IMR-90 (cell line): ENCODE results near the gene SLC6A6. TPM values are rescaled to one million over a fixed set of nuclear protein-coding genes. Genes with fewer than 3 reads are reported as not detected.

ENCODE experiments used
- ATAC-seq: fragments of 200-7000 bp; cut with Tn5 transposase; 2 replicates; pipeline ENCODE4 v1.9.1; 2020; ENCODE audit warnings: low read depth, mild to moderate bottlenecking, moderate library complexity
- BruUV-seq: library from RNA; stranded (reverse); fragments of 400-500 nt; replicated peaks from 2 replicates; lab custom pipeline; 2021; lab: Mats Ljungman, UMichigan
- CTCF ChIA-PET: fragments of 300-600 bp; formaldehyde crosslinking; extraction: SDS; loops from one replicate; lab custom pipeline; 2021; ENCODE audit warnings: antibody characterized with exemption; lab: Yijun Ruan, JAX
- POLR2A ChIA-PET: fragments of 300-600 bp; sonication (Branson Sonifier 250); formaldehyde crosslinking; loops from one replicate; lab custom pipeline; 2022; ENCODE audit warnings: antibody characterized with exemption; ENCODE audit not compliant: unreplicated experiment; lab: Charles Lee
- DNase-seq: peaks from one replicate; pipeline ENCODE4 v3.0.0; 2013
- H2AFZ ChIP-seq: replicated peaks from 2 replicates; pipeline ENCODE3; 2013; ENCODE audit warnings: low read length, mild to moderate bottlenecking; ENCODE audit not compliant: poor library complexity
- H2AK5ac ChIP-seq: 2 replicates; pipeline ENCODE4 v1.6.1; 2013; ENCODE audit warnings: low read depth, low read length, inconsistent platforms
- H2AK9ac ChIP-seq: replicated peaks from 2 replicates; pipeline ENCODE3; 2013; ENCODE audit warnings: mild to moderate bottlenecking, low read depth, low read length, moderate library complexity; ENCODE audit not compliant: poor library complexity
- H2BK120ac ChIP-seq: 2 replicates; pipeline ENCODE4 v1.6.1; 2013; ENCODE audit warnings: low read depth, low read length, inconsistent platforms
- H2BK15ac ChIP-seq: 3 replicates; pipeline ENCODE4 v1.6.1; 2013; ENCODE audit warnings: low read depth, low read length, inconsistent platforms
- H2BK20ac ChIP-seq: 2 replicates; pipeline ENCODE4 v1.6.1; 2013; ENCODE audit warnings: low read depth, mild to moderate bottlenecking, inconsistent platforms, low read length, moderate library complexity
- H2BK5ac ChIP-seq: 2 replicates; pipeline ENCODE4 v1.6.1; 2013; ENCODE audit warnings: mild to moderate bottlenecking, low read depth, low read length, inconsistent platforms; ENCODE audit not compliant: poor library complexity, severe bottlenecking
- H3K14ac ChIP-seq: replicated peaks from 2 replicates; pipeline ENCODE4 v1.6.1; 2013; ENCODE audit warnings: low read depth, low read length, inconsistent platforms
- H3K18ac ChIP-seq: 2 replicates; pipeline ENCODE4 v1.6.1; 2013; ENCODE audit warnings: low read depth, low read length, control low read depth
- H3K23ac ChIP-seq: 2 replicates; pipeline ENCODE4 v1.6.1; 2013; ENCODE audit warnings: low read depth, low read length, inconsistent platforms
- H3K27ac ChIP-seq: 2 replicates; pipeline ENCODE4 v1.5.1; 2013; ENCODE audit warnings: mild to moderate bottlenecking, control low read depth, low read length; ENCODE audit not compliant: insufficient read depth
- H3K27me3 ChIP-seq: 2 replicates; pipeline ENCODE4 v1.6.1; 2013; ENCODE audit warnings: low read length; ENCODE audit not compliant: control insufficient read depth, insufficient read depth
- H3K36me3 ChIP-seq: 2 replicates; pipeline ENCODE4 v1.6.1; 2013; ENCODE audit warnings: low read length, mixed read lengths; ENCODE audit not compliant: control insufficient read depth, insufficient read depth
- H3K4ac ChIP-seq: 2 replicates; pipeline ENCODE4 v1.6.1; 2013; ENCODE audit warnings: low read depth, low read length, inconsistent platforms
- H3K4me1 ChIP-seq: 2 replicates; pipeline ENCODE4 v1.6.1; 2013; ENCODE audit warnings: low read length, mixed read lengths; ENCODE audit not compliant: control insufficient read depth, insufficient read depth
- H3K4me2 ChIP-seq: 2 replicates; pipeline ENCODE4 v1.6.1; 2013; ENCODE audit warnings: low read depth, mild to moderate bottlenecking, control low read depth, low read length, moderate library complexity
- H3K4me3 ChIP-seq: 2 replicates; pipeline ENCODE4 v1.5.1; 2013; ENCODE audit warnings: low read depth, mild to moderate bottlenecking, control low read depth, low read length, moderate library complexity; ENCODE audit not compliant: insufficient read depth
- H3K56ac ChIP-seq: 2 replicates; pipeline ENCODE4 v1.6.1; 2013; ENCODE audit warnings: low read length, inconsistent platforms; ENCODE audit not compliant: insufficient read depth; ENCODE audit errors: extremely low read depth
- H3K79me1 ChIP-seq, 2 experiments: 2 replicates each; pipeline ENCODE4 v1.6.1; 2013; ENCODE audit warnings: low read length in 2 of 2, inconsistent platforms in 1 of 2, low read depth in 1 of 2
- H3K9ac ChIP-seq: 2 replicates; pipeline ENCODE4 v1.6.1; 2013; ENCODE audit warnings: low read depth, low read length, control low read depth
- H3K9me1 ChIP-seq: 2 replicates; pipeline ENCODE4 v1.6.1; 2013; ENCODE audit warnings: low read length, inconsistent platforms; ENCODE audit not compliant: insufficient read depth
- H3K9me3 ChIP-seq: 2 replicates; pipeline ENCODE4 v1.6.1; 2013; ENCODE audit warnings: low read length; ENCODE audit not compliant: control insufficient read depth, insufficient read depth
- H4K20me1 ChIP-seq: 2 replicates; pipeline ENCODE4 v1.6.1; 2013; ENCODE audit warnings: low read length, inconsistent platforms; ENCODE audit not compliant: insufficient read depth
- H4K5ac ChIP-seq: 2 replicates; pipeline ENCODE4 v1.6.1; 2013; ENCODE audit warnings: mild to moderate bottlenecking, low read depth, low read length, control low read depth
- H4K8ac ChIP-seq, 2 experiments: 2 replicates each; pipeline ENCODE4 v1.6.1; 2013; ENCODE audit warnings: low read depth in 2 of 2, low read length in 2 of 2, control low read depth in 1 of 2, inconsistent platforms in 1 of 2
- H4K91ac ChIP-seq: 2 replicates; pipeline ENCODE4 v1.6.1; 2013; ENCODE audit warnings: low read depth, low read length, inconsistent platforms; ENCODE audit not compliant: insufficient read depth
- CEBPB ChIP-seq: IDR thresholded peaks from 2 replicates; pipeline ENCODE4 v1.6.1; 2012; ENCODE audit warnings: low read depth, low read length, improper control_type of control experiment
- CTCF ChIP-seq: conservative IDR thresholded peaks from 2 replicates; pipeline ENCODE4 v1.5.1; 2012; ENCODE audit warnings: mild to moderate bottlenecking, low read depth, low read length, improper control_type of control experiment
- FOS ChIP-seq: fragments of 150-350 bp; IDR thresholded peaks from 2 replicates; pipeline ENCODE4 v1.6.1; 2016; ENCODE audit warnings: low read depth, low read length
- MAFK ChIP-seq: IDR thresholded peaks from 2 replicates; pipeline ENCODE4 v1.6.1; 2012; ENCODE audit warnings: low read depth, low read length, improper control_type of control experiment
- MXI1 ChIP-seq: IDR thresholded peaks from 2 replicates; pipeline ENCODE4 v1.6.1; 2012; ENCODE audit warnings: low read depth, mild to moderate bottlenecking, low read length, moderate library complexity, borderline replicate concordance
- NFE2L2 ChIP-seq: fragments of 150-350 bp; IDR thresholded peaks from 2 replicates; pipeline ENCODE4 v1.6.1; 2016; ENCODE audit warnings: low read depth, mild to moderate bottlenecking, low read length
- RCOR1 ChIP-seq: IDR thresholded peaks from 2 replicates; pipeline ENCODE4 v1.6.1; 2012; ENCODE audit warnings: mild to moderate bottlenecking, low read length, improper control_type of control experiment; ENCODE audit not compliant: insufficient replicate concordance
- RFX5 ChIP-seq: IDR thresholded peaks from 2 replicates; pipeline ENCODE4 v1.8.0; 2012; ENCODE audit warnings: low read depth, mild to moderate bottlenecking, low read length, moderate library complexity
- USF2 ChIP-seq: fragments of 150-350 bp; IDR thresholded peaks from 2 replicates; pipeline ENCODE4 v1.6.1; 2017; ENCODE audit warnings: mild to moderate bottlenecking, antibody characterized with exemption, low read length, low read depth
- WGBS, 2 experiments: methylation state at CpG; one replicate each; pipeline versions ENCODE4 v1.1.5 to v1.1.7; 2013; ENCODE audit warnings: missing lambda C conversion rate in 2 of 2; ENCODE audit not compliant: insufficient read length in 1 of 2; ENCODE audit errors: extremely low coverage in 2 of 2; 5-methylcytosine and 5-hydroxymethylcytosine counted together
- dilution Hi-C: fragments of 300-500 bp; cut with HindIII; formaldehyde crosslinking; loops from one replicate; pipeline ENCODE4 v1.14.3; 2018; ENCODE audit warnings: low sequenced_read_pairs; ENCODE audit not compliant: unreplicated experiment
- in situ Hi-C: fragments of 300-500 bp; cut with MboI; formaldehyde crosslinking; loops from 3 replicates; pipeline ENCODE4 v1.14.3; 2019; ENCODE audit warnings: low sequenced_read_pairs, inconsistent platforms, mixed read lengths
- intact Hi-C: fragments of 100-400 bp; cut with micrococcal nuclease; formaldehyde crosslinking; loops from 2 replicates; pipeline ENCODE4 v1.10.0; 2022
- polyA plus RNA-seq, 3 experiments: library from polyadenylated mRNA; depleted of rRNA; stranded (reverse); fragments of >200 nt; gene quantifications; 2 replicates each; pipeline ENCODE4 v1.2.3, GENCODE V29; 2012; ENCODE audit warnings: low replicate concordance in 1 of 3
- total RNA-seq: library from RNA; depleted of rRNA; stranded (reverse); fragments of >200 nt; gene quantifications from 2 replicates; pipeline ENCODE4 v1.2.3, GENCODE V29; 2012

The SLC6A6 gene
- total and polyA plus RNA-seq, 2 of the 4 experiments (the other 2 are of a cell fraction): 29.9 to 39.4 TPM

GRCh38 chr3:14494973-14495300, 92.5 kb downstream of the SLC6A6 start:
- Histone ChIP-seq H3K56ac (no peak overlapping the region), H3K27me3 (peaks cover 6% of the 10 kb centered on the region; the same call in 1 of the 2 replicates), H4K91ac (no peak overlapping the region), H3K27ac (no peak overlapping the region), H2BK120ac (no peak overlapping the region), H3K14ac (no peak overlapping the region), H4K5ac (no peak overlapping the region), H3K4ac (no peak overlapping the region), H3K9me1 (no peaks in the 10 kb centered on the region), H3K4me2 (no peak overlapping the region), H3K9me3 (no peaks in the 10 kb centered on the region), H3K18ac (no peak overlapping the region), H2BK20ac (no peak overlapping the region), H3K79me1 (no peaks in the 10 kb centered on the region), H2AK9ac (no peak overlapping the region), H3K4me1 (no peaks in the 10 kb centered on the region), H3K4me3 (no peak overlapping the region), H2AFZ (no peak overlapping the region), H3K23ac (no peak overlapping the region), H4K8ac (no peak overlapping the region), H2BK5ac (no peak overlapping the region), H2BK15ac (no peak overlapping the region), H3K9ac (no peak overlapping the region), H4K20me1 (no peaks in the 10 kb centered on the region), H3K36me3 (0 out of 2 replicates have a peak, but pooled peaks cover 1% of the 10 kb centered on the region), H2AK5ac (no peak overlapping the region)
- intact Hi-C loops (no loop called here), in situ Hi-C loops (no loop called here), dilution Hi-C loops (no loop called here)
- no peak for ATAC-seq
- ChIA-PET CTCF (no interaction called here), POLR2A (no interaction called here)
- no peak for DNase-seq
- no TSS peak for BruUV-seq
- 100% methylated on average over 3 of the region's 5 CpGs; no CpG with 5 or more reads in 1 of the 2 experiments for WGBS, 2 experiments
- no peak for TF ChIP-seq RCOR1
- TF ChIP-seq CEBPB: no peak
- TF ChIP-seq NFE2L2: no peak
- TF ChIP-seq FOS: no peak
- TF ChIP-seq MAFK: no peak
- no peak for TF ChIP-seq CTCF
- no peak for TF ChIP-seq MXI1
- TF ChIP-seq USF2: no peak
- no peak for TF ChIP-seq RFX5
